CD1c-positive myeloid dendritic cell (primary cell): Measurements from ENCODE around the gene RALGAPA2.
"Not testable (repeated sequence)": the region's sequence is repeated elsewhere in the genome, so short reads cannot be mapped to it uniquely, and the experiment has no call there.

Experiments used
- DNase-seq: peaks from one replicate; pipeline ENCODE4 v3.0.0-alpha.2; 2016; ENCODE audit errors: extremely low spot score

The RALGAPA2 gene

GRCh38 chr20:20367575-20368417, 344.6 kb downstream of the RALGAPA2 start, which contains the start of gene INSM1:
Gene INSM1, plus strand, starts transcription at chr20:20368104. Its CDS starts 164 bp downstream, at chr20:20368268.
- peak; percentile 10 for DNase-seq

DNA sequence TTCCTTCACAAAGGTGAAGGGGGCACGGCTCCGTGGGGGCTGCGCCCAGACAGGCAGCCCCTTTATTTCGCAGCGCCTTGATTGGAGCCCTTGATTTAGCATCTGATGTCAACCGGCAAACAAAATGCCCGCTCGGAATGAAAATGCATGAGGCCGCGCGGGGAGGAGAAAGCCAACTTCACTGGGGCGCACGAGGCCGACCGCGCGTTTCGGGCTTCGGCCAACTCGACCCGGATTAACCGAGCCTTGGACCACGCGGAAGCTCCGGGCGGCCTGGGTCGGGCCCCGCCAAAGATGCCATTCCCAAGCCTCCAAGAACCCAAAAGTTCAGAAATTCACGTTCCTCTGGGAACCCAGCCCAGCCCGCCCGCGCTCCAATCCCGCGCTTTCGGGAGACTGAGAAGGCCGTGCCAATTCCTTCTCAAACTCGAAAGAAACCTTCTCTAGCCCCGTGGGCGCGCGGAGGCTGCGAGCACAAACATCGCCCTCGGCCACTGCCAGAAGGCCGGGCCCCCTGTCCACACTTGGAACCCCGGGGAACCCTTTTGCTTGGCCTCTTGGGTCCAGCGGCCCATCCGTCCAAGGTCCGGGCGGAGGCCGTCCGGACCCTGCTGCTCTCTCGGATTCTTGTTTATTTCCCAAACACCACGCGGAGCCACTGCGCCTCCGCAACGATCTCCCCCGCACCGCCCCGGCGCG, 345.4 kb downstream of the RALGAPA2 start:
- DNase-seq = no peak

DNA sequence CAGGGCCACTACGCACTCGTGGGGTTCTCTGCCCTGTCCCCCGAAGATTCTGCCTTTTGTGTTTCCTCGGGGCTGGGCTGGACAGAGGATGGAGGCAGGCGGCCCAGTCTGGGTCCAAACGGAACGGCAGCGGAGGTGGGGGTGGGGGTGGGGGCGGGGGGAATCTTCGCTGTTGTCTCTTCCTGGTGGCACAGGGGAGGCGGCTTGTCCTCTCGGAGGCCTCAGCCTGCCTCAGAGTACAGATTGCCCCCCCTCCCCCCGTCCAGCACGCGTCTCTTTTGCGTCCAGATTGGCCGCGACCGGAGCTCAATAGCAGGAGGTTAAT, 345.9 kb downstream of the RALGAPA2 start:
- DNase-seq = no peak

DNA sequence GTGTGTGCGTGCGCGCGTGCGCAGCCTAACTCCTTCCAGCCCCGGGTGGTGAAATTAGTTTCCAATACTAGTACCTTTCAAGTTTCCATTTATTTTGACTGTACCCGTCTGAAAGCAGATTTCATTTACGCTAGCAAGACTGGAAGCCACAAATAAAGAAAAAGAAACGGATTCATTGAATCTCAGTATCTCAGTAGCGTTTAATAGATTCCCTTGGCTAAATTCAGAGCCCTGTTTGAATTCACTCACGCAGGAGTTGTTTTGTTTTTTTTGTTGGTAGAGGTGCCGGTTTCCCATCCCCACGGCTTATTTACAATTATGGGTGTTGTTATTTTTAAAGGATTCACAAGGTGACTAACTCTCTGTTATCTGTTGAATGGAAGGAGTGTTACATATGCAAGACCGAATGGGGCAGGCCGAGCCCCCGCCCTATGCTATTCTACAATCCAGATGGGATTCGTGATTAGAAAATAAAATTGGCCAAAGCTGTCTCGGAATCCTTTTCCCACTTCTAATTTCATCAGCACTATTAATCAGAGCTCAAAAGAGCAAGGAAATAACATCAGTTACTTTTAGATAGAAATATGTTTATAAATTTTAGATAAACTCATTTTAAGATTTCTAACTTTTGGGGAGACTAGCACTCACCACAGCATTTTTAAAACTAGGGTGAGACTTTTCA, 346.8 kb downstream of the RALGAPA2 start:
- DNase-seq = no peak

GRCh38 chr20:20364593-20365479, 347.6 kb downstream of the RALGAPA2 start:
- DNase-seq = no peak

DNA sequence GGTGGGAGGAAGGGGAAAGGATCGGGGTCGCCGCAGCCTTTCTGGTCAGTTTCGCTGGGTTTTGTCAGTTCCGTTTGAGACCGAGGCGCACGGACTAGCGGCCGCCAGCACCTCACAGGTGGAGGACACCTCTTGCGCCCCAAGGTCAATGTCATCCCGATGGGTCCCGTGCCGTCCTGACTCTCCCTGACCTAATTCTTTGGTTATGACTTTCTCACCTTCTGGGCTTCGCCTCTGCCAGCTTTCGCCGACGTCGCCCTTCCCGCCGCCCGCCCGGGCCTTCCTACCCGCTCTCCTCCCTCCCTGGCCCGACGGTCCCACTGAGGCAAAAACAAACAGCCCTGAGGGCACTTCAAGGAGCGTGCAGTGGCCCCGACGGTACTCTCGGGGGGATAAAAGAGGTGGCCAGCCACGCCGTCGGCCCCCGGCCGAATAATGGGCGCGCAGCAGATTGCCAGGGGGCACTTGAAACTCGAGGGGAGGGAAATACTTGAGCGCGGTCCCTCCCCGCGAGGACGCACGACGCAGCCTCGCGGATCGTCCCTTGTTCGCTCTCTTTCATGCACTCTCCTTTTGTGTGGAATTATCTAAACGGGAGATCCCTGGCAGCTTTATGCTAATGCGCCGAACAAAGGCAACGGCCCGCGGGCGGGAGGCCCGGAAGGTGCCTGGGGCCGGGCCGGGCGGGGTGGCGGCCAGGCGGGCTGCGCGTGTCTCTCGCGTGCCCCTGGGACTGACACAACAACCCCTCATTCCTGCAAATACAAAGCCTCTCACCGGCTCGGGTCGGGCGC, 348.4 kb downstream of the RALGAPA2 start:
- no peak for DNase-seq

GRCh38 chr20:20363434-20363798, 349.0 kb downstream of the RALGAPA2 start:
- DNase-seq = no peak

DNA sequence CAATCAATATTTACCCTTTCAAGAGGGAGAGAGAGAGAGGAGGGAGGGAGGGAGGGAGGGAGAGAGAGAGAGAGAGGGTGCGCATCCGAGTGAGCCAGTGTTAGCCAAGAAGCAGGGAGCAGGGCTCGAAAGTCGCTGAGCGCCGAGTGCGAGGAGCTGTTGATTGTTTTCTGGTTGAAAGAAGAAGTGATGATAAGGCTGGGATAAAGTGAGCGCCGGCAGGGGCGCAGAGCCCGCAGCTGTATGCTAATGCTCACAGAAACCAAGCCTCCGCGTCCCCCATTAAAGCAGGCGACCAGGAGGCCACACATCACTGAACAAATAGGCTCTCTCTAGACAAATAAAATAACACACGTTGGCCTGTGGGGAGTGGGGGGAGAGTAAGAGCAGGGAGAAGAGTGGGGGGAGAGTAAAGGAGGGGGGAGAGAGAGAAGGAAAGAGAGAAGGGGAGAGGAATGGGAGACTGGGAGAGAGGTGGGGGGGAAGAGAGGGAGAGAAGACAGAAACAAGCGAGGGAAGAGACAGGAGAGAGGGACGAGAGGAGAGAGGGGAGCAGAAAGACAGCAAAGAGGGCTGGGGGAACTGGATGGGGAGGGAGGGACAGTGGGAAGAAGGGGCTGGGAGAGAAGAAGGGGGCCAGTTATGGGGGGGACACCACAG, 349.5 kb downstream of the RALGAPA2 start:
- DNase-seq = no peak

DNA sequence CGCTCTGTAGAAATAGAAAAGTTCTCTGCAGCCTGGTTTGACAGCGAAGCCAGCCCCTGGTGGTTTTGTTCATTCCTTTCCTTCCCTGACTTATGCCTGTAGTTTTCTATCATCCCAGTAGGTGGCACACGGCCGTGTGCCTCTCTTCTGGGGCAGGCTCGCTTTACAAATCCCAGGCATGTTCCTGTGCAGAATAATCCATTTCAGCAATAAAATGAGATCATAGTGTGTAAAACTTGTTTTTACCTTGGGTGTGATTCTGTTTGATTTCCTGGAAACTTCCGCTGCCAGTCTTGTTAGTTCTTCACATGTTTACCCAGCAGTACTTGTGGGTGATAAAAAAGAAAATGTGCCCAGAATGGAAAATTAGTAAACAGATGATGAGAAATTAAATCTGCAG, 352.0 kb downstream of the RALGAPA2 start:
- peak; percentile 51 for DNase-seq

DNA sequence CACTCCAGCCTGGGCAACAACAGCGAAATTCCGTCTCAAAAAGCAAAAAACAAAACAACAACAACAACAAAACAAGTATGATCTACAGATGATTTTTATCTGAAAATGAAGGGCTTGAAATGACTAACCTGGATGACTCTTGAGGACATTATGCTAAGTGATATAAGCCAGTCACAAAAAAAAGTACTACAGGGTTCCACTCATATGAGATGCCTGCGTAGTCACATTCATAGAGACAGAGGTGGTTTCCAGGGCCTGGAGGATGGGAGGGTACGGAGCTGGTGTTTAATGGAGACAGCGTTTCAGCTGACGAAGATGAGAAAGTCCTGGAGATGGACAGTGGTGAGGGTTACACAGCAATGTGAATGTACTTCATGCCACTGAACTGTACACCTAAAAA, 352.8 kb downstream of the RALGAPA2 start:
- DNase-seq = no peak

DNA sequence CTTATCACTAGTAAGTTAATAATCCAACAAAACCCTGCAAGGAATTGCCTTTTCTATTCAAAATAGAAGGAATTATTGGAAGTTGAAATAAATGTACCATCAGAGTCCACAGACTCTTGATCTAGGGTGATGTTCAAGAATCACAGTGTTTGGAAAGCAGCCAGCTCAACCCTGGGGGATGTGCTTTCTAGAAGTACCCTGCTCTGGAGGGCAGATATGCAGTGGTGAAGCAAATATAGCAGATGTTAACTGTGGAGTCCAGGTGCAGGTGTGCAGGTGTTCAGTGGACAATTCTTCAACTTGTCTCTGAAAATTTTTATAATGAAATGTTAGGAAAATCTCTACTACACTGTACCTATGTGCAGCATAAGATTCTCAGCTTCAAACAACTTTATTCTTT, 353.6 kb downstream of the RALGAPA2 start:
- no peak for DNase-seq

DNA sequence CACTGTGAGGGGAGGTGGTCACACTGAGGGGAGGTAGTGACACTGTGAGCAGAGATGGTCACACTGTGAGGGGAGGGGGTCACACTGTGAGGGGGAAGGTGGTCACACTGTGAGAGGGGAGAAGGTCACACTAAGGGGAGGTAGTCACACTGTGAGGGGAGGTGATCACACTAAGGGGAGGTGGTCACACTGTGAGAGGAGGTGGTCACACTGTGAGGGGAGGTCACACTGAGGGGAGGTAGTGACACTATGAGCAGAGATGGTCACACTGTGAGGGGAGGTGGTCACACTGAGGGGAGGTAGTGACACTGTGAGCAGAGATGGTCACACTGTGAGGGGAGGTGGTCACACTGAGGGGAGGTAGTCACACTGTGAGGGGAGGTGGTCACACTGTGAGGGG, 356.9 kb downstream of the RALGAPA2 start:
- not testable (repeated sequence) for DNase-seq

DNA sequence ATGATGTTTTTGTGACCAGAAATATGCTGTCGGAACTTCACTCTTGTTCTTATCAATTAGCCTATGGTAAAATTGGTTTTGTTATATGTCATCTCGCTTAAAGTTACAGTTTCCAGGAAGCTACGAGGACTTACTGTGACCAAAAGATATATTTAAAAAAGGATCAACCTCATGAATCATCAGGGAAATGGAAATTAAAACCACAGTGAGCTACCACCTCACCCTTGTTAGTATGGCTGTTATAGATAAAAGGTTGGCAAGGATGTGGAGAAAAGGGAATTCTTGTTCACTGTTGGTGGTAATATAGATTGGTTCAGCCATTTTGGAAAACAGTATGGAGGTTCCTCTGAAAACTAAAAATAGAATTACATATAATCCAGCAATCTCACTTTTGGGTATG, 358.9 kb downstream of the RALGAPA2 start:
- no peak for DNase-seq

DNA sequence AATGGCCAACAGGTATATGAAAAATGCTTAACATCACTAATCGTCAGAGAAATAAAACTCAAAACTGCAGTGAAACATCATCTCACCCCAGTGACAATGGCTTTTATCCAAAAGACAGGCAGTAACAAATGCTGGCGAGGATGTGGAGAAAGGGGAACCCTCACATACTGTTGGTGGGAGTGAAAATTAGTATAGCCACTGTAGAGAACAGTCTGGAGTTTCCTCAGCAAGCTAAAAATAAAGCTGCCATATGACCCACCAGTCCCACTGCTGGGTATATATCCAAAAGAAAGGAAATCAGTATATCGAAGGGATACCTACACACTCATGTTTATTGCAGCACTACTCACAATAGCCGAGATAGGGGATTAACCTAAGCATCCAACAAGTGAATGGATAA, 368.0 kb downstream of the RALGAPA2 start:
- DNase-seq = no peak

DNA sequence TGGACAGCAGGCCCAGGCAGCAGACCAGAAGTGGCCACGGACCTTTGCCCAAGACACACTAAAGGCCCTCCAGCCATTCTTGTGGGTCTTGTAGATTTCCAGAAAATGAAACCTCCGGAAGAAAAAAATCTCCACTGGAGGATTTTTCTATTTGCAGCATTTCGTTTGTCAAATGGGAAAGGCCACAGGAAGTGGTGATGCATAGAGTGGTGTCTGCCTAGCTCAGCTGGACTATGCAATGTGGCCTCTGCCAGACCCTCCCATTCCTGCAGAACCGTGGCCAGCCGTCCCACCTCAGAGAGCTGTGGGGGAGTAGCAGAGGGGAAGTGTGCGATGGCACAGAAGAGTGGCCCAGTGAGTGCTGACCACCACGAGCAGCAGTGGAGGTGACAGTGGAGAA, 368.5 kb downstream of the RALGAPA2 start:
- DNase-seq = no peak
